GM15510 (cell line): ENCODE measurements around the gene NCF4.

Source experiments
- POLR2A ChIP-seq: IDR thresholded peaks from 3 replicates; pipeline ENCODE4 v1.6.1; 2011; ENCODE audit warnings: borderline replicate concordance; ENCODE audit not compliant: insufficient read length; ENCODE audit errors: extremely low read depth

The NCF4 gene

DNA sequence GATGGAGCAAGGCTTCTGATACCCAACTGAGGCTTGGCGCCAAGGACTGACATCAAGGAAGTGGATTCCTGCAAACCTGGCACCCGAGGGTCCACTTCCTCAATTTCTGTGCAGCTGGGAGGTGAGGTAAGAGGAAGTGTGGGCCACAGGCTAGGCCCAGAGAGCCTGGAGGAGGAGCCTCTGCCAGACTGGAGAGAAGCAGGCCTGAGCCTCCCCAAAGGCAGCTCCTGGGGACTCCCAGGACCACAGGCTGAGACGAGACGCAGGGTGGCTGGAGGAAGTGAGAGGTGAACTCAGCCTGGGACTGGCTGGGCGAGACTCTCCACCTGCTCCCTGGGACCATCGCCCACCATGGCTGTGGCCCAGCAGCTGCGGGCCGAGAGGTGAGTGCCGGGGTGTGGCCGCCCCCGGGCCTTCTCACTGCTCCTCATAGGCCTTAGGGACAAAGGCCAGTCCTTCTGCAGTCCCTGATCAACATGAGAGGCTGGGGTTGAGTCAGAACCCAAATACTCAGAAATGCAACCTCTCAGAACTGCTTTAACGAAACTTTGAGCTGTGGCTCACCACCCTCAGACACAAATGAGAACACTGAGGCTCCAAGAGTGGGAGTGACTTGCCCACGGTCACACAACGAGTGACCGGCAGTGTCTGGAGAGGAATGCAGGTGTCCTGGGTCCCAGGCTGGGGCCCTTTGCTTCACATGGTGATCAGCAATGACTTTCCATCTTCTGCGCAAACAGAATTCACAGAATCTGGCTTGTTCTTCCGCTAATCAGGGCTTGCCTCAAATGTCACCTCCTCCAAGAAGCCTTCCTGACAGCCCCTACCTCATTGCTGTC, at the start of gene NCF4:
TSS of gene NCF4 (plus strand) at position 186 of the 839 bp plus-strand sequence. CDS start at position 352, 166 bp downstream.
- peak; percentile 74 for TF ChIP-seq POLR2A

DNA sequence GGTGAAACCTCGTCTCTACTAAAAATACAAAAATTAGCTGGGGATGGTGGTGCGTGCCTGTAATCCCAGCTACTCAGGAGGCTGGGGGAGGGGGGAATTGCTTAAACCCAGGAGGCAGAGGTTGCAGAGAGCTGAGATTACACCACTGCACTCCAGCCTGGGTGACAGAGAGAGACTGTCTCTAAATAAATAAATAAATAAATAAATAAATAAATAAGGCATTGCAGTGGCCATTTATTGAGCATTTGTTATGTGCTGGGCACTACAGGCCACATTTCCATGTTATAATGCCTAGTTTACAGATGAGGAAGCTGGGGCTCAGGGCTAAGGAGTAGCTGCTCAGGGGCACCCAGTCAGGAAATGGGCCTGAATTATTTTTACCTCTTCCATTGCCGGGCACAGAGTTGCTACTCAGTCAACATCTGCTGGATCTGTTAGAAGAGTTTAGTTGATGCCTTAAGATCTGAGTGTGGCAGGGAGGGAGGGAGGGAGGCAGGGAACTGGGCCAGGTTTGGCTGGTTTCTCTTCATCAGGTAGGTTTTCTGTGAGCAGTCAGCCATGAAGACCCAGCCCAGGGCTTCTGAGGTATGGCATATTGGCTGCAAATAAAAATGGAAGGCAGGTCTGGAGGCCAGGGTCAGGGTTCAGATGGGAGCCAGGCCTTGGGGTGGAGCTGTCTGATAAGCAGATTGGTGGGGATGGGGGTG, 49.6 kb upstream of the NCF4 start:
- TF ChIP-seq POLR2A, result no peak

DNA sequence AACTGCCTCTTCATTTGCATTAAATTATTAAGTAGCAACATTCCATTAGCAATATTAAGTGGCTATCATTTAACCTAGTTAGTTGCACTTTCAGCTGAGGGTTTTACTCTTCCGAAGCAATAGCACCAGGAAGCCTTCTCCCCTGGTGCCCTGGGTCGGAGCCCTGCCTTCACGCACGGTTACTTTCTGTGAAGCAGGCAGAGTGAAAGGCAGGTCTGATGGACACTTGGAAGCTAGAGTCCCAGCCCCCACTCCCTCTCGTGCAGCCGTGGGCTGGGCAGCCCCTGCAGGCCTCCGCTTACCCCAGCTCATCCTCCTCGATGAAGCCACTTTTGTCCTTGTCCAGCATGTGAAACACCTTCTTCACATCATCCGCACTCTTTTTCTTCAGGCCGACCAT, 46.0 kb upstream of the NCF4 start:
- no peak for TF ChIP-seq POLR2A

DNA sequence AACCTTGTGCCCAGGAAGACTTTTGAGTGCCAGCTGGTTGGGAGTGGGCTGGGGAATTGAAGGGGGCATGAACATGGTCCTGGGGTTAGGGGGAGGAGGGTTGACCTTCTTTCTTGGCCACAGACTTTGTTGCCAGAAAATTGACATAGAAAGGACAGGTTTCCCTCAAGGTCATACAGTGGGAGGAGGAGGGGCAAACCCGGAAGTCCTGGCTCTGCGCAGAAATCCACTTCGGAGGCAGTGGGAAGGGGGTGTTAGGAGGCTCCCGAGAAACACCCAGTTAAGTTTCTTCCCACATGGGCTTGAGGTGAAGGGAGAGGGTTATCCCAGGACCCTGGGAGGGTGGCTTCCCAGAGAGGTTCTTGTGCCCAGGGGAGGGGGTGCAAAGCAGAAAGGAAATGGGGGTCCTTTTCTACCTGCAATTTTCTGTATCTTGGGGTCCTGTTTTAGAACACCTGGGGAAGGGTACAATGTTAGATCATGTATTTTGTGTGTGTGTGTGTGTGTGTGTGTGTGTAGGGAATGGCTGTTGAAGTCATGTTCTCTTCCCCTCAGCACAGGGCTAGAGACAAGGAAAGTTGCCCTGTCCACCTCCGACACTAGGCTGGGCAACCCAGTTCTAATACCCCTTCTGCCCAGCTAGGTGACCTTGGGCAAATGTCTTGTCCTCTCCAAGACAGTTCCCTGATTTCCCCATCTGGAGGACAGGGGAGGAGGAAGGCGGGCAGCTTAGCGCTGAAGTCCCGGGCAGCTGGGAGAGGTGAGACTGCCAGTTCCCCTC, 45.1 kb upstream of the NCF4 start:
- TF ChIP-seq POLR2A, result no peak

DNA sequence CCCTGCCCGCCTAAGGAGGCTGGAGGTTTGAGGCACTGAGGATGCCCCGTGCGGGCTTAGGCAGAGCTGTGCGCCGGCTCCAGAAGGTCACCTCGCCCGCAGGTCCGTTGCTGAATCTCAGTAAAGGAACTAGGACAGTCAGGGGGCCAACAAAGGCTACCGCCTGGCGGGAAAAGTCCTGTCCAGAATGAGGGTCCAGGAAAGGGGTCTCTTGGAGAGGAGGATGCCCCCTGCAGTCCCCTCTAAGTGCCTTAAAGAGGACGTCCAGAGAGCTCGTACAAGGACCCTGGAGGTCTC, 44.5 kb upstream of the NCF4 start:
- TF ChIP-seq POLR2A, result no peak

DNA sequence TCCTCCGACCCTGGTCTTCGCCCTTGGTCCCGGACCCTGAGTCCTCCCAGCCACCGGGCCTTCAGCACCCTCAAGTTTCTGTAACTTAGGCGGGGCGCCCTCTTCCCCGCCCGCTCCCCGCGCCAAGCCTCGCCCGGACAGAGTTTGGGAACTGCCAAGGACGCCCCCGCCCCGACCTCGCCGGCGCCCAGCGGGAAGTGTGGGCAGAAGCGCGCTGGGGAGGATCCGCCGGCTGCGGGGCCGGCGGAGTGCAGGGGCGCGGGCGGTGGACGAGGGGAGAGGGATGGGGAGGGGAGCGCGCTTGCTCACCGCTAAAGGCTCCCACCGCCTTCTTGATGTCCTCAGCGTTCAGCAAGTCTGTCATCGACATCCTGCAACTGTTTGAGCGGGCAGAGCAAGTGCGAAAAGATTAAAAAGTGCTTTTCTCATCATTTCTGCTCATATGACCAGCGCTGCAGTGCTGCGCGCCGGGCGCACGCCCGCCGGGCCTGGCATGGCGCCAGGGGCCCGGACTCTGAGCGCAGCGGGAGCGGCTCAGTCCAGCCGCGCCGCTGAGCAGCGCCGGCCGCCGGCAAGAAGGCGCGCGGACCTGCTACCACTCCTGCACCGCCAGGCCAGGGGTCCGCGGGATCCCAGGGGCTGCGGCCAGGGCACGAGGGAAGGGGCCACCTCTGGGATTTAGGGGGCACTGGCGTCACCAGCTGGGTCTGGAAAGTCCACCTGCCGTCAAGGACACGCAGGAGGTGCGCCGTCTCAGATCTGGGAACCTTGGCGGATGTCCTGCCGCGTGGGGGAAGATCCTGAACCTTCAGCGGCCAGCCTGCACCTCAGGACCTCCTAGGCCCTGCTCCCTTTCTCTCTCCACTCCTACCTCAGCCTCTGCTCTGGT, 43.9 kb upstream of the NCF4 start, which contains the start of gene PVALB:
TSS of gene PVALB (minus strand) at position 400 of the 889 bp plus-strand sequence. CDS start at position 370, 30 bp downstream.
- no peak for TF ChIP-seq POLR2A

DNA sequence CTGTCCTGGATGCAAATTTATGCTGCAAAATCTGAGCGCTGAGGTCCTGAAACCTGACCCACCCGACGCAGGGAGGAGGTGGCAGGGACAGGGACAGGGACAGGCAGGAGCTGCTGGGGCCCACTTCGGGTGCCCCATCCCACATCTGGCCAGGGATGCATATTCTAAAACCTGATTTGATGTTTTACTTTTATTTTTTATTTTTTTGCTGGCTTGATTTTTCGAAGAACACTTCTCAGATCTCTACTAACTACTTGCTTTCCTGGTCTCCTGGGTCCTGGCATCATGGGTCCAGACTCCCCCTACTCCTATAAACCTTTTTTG, 43.3 kb upstream of the NCF4 start:
- TF ChIP-seq POLR2A, result no peak

DNA sequence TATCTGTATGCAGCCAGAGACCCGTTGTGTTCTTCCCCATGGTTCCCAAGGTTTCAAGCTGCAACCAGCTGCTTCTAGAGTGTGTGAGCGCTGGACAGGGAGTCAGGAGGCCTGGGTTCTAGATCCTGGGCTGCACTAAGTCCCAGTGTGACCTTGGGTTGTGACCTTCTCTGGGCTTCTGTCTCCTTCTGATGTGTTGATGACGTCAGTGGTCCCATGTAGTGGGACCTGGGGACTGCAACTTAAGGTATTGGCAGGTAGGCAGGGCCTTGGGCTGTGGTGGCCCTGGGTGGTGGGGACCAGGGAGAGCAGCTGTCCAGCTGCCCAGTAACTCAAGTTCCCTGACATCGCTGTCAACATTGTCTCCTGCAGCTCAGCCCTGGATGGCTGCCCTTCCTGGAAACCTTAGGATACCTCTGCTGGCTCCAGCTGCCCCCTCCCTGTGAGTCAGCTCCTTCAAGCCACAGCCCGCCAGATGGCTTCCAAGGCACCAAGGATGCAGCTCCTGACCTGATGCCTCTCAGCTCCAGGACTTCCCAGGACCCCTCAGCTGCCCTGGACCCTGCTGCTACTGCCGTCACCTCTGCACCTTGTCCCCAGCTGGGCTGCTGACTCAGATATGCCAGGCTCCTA, 42.7 kb upstream of the NCF4 start:
- TF ChIP-seq POLR2A, result no peak

DNA sequence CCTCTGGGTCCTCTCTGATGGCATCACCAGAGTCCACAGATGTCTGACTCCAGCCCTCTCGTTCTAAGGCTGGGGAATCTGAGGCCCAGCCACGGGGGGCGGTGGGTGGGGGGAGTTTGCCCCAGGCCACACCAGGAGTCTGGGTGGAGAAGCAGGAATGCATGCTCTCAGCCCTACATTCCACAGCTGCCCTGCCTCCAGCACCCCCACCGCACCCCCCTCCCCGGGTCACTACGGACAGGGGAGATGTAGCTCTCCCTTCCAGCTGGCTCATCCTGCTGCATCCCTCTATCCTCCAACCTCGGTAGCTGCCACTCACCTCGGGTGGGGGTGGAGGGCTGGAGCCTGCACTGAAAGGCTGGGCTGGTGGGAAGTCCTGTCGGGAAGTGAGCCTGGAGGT, 41.7 kb upstream of the NCF4 start:
- no peak for TF ChIP-seq POLR2A

DNA sequence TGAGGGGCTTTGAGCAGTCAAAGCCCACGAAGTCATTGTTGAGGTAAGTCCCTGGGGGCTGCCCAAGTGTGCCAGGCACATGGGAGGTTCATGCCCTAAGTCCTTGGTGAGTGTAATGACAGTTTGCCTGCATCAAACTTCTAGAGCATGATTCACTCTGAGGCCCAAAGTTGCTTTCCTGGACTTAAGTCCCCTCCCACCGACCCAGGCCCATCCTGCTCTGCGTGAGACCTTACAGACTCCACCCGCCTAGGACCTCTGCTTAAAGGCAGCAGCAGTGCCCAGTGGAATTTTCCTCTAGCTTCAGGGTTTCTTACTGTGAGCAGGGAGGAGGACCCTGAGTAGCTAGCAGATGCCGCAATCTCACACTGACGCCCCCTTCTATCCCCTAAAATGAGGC, 38.2 kb upstream of the NCF4 start:
- TF ChIP-seq POLR2A, result no peak

DNA sequence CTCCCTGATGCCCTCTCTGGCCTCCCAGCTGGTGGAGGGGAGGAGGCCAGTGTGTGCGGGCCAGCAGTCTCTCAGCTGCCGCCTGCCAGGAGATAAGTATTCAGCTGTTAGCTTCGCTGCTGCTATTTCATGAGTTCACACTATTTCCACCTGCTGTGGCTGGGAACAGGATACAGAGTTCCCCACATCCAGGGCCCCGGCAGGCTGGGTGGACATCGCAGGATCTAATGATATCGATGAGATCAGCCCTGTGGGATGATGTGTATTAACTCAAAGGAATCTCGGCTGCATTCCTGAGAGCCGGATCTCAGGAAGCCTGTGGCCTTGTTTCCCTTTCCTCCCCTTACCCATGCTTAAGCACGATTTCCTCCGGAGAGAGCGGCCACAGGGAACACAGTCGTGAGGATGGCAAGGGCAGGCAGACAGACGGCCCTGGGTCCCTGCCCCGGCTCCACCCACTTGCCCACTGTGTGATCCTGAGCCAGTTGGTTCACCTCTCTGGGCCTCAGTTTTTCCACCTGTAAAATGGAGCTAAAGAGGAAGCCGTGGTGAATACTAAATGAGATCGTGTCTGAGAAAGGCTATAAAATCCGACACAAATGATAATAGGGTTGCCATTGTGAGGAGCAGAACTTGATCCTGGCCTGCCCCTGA, 37.5 kb upstream of the NCF4 start:
- TF ChIP-seq POLR2A, result no peak

DNA sequence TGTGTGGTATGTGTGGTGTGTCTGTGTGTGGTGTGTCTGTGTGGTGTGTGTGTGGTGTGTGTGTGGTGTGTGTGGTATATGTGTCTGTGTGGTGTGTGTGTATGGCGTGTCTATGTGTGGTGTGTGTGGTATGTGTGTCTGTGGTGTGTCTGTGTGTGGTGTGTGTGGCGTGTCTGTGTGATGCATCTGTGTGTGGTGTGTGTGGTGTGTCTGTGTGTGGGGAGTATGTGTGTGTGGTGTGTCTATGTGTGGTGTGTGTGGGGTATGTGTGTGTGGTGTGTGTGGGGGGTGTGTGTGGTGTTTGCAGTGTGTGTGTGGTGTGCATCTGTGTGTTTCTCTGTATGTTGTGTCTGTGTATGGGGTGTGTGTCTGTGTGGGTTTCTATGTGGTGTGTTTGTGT, 36.2 kb upstream of the NCF4 start:
- TF ChIP-seq POLR2A, result no peak

DNA sequence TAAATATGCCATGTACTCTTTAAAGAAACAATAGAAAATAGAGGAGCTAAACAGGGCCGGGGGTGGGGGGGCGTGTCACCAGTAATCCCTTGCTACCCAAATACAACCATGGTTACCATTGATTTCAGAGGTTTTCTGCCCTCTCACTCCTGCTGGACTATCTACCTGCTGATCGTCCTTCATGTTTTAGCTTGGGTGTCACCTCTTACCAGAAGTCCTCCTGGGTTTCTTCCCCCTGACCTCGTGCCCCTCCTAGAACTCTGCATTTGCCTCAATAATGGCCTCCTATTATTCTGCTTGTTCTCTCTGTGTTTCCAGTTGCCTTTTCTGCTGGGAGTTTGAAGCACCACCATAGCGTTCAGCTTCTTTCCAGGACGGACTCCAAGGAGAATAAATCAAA, 34.5 kb upstream of the NCF4 start:
- TF ChIP-seq POLR2A, result no peak
